Measurements from ENCODE around the gene WDR18.

The WDR18 gene

DNA sequence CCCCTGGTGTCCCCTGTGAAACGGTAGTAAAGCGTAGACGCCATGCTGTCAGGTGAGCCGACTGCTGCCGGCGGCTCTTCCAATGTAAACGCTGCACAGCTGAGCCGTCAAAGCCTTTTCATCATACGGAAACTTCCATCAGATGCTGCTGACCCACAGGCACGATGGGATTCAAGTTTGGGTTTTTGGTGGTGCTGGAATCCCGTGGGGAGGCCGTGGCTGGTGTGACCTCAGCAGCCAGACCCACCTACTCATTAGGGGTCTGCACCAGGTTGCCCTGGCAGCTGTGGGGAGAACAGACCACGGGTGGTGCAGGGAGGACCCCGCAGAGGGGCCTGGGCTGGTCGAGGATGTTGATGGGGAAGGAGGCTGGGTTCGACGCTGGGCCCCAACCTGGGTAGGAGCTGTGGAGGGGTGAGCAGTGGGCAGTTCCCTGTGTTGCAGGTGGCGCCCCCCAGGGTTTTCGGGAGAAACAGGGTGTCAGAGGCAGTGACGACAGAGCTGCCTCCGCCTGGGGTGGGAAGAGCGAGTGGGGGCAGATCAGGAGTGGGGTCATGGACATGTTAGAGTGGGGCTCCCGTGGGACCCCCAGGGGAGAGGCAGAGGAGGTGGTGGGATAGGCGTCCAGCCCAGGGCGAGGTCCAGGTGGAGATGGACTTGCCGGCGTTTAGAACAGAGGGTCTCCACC lies 22.7 kb downstream of the WDR18 start:
- DNase-seq (ENCODE audit: extremely low read depth in 1 of 2, low read depth in 1 of 2), result no peak

DNA sequence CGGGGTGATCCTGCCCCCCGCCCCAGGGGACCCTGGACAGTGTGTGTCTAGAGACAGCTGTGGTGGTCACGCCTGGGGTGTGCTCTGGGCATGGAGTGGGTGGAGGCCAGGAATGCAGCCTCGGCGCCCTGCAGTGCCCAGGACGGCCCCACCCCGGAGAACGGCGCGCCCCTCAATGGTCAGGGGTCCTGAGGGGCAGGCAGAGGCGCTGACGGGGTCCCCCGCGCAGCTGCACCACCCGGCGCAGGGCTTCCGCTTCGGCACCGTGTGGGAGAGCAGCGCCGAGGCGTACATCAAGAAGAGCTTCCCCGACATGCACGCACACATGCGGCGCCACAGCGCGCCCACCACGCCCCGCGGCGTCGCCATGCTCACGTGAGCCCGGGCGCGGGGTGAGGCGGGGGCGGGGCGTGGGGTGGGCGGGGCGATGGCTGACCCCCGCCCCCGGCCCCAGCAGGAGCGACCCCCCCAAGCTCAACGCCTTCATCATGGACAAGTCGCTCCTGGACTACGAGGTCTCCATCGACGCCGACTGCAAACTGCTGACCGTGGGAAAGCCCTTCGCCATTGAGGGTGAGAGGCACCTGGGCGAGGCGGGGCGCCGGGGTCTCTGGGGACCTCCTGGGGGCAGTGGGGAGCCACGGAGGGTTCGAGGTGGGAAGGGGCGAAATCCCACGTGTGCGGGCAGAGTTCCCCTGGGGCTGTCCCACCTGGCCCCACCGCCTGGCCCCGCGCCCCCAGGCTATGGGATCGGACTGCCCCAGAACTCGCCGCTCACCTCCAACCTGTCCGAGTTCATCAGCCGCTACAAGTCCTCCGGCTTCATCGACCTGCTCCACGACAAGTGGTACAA lies 23.5 kb downstream of the WDR18 start:
- no peak for DNase-seq (ENCODE audit: extremely low read depth in 1 of 2, low read depth in 1 of 2)

DNA sequence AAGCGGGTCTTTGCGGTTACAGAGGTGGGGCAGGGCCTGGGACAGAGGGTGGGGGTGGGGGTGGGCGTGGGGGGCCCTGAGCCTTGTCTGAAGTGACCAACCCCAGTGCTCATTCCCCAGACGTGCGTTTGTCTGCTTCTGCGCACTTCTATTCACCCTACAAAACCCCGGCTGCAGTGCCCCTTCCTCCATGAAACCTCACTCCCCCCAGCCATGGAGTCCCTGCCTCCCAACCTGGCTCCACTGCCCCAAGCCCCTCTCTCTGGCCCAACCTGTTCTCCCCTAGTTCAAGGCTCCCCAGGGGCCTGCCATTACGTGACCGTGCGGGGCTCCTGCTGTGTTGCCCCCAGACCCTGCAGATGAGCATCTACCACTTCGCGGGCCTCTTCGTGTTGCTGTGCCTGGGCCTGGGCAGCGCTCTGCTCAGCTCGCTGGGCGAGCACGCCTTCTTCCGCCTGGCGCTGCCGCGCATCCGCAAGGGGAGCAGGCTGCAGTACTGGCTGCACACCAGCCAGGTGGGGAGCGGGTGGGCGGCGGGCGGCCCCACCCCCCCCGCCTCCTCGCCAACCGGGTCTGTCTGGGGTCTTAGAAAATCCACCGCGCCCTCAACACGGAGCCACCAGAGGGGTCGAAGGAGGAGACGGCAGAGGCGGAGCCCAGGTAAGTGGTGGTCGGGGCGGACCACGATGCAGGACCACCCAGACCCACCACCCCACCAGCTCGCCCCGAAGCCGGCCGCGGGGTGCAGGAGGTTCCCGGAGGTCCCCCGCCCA lies 24.3 kb downstream of the WDR18 start:
- DNase-seq (ENCODE audit: extremely low read depth in 1 of 2, low read depth in 1 of 2), result no peak

DNA sequence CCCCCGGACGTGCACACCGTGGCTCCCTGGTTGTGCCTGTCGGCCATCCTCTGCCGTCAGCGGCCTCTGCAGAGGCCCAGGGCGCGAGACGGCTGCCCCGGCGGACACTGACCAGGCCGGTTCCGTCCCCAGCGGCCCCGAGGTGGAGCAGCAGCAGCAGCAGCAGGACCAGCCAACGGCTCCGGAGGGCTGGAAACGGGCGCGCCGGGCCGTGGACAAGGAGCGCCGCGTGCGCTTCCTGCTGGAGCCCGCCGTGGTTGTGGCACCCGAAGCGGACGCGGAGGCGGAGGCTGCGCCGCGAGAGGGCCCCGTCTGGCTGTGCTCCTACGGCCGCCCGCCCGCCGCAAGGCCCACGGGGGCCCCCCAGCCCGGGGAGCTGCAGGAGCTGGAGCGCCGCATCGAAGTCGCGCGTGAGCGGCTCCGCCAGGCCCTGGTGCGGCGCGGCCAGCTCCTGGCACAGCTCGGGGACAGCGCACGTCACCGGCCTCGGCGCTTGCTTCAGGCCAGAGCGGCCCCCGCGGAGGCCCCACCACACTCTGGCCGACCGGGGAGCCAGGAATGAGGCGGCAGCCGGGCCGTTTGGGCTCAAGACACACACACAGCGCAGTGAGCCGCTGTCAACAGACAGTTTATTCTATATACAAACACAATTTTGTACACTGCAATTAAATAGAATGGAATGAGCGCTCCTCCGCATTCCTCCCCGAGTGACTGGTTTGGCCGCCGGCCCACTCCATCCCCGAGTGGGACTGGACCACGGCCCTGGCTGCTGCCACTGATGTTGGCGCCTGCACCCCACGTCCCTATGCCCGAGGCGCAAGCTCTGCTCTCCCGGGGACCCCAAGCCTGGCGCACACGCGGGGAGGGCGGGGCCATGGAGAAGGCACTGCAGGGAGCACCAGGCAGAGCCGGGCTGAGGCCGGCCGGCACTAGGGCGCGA lies 25.2 kb downstream of the WDR18 start:
- no peak for DNase-seq (ENCODE audit: extremely low read depth in 1 of 2, low read depth in 1 of 2)

DNA sequence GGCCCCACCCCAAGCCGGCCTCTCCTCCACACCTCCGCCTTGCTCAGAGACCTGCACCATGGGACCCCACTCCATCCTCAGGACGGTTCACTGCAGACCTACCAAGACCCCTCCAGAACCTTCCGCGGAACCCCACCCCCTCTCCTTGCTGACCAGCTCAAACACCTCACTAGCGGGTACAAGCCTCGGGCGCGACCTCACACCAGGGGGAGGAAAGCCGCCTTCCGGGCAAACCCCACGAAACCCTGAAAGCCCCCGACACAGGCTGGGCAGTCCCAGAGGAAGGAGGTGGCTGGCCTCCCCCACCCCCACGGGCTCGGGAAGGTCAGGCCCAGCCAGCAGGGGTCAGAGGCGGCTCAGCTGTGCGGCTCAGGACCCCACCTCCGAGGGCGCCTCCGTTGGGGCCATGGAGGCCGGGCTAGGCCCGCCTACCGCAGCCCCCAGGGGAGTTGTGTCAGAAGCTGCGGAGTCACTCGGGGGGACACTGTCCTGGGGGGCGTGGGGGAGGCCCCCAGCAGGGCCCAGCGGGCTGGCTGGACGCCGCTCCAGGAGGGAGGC lies 25.9 kb downstream of the WDR18 start:
- no peak for DNase-seq (ENCODE audit: extremely low read depth in 1 of 2, low read depth in 1 of 2)

DNA sequence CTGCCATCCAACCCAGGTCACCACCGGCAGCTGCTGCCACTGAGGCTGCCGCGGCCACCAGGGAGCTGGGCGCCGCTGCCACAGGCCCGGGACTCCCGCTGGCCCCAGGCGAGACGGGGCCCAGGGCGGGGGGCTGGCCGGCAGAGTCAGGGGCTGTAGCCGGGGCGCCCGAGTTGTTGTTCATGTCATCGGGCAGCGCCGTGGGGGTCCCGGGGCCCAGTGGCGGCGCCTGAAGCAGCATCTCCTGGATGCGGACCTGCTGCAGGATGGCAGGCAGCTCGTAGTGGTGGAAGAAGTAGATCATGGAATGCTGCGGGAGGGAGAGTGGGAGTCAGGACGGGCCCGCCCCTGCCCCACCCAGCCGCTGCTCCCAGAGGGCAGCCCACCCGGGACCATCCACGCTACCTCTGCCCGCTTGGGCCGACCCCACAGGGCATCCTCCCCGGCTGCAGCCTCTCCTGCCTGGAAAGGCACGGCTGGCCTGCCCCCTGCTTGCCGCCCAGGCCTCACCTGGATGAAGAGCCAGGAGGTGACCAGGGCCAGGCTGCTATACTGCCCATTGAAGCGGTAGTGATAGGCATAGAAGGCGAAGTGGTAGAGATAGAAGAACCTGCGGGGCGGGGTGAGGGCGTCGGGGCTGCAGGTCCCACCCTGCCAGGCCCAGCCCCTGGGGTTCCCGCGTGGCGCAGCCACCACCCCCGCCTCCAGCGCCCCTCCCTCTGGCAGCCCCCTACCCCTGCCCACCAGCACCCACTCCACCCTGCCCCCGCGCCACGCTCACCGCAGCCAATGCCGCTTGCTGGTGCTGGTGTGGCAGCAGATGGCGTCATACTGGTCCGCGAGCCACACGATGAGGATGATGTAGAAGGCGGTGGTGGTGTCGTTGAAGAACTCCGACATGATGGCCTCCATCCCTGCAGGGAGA lies 26.7 kb downstream of the WDR18 start:
- no peak for DNase-seq (ENCODE audit: extremely low read depth in 1 of 2, low read depth in 1 of 2)

DNA sequence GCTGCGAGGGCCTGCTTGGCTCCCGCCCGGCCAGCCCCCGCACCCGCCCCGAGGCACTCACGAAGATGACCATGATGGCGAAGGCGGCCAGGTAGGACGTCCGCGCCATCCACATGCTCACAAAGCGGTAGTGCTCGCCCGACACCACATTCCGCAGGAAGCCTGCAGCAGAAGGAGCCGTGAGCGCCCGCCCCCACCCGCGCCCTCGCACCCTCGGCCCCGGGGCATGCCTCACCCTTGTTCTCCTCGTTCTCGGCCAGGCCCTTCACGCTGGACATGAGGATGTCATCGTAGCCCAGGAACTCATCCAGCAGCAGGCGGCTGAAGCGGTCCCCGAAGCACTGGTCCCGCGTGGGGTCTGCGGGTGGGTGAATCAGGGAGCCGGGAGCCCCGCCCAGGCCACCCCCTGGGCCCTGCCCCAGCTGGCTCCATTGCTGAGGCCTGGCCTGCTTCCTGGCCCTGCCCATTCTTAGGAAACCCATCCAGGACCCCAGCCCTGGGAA lies 27.7 kb downstream of the WDR18 start:
- no peak for DNase-seq (ENCODE audit: extremely low read depth in 1 of 2, low read depth in 1 of 2)

DNA sequence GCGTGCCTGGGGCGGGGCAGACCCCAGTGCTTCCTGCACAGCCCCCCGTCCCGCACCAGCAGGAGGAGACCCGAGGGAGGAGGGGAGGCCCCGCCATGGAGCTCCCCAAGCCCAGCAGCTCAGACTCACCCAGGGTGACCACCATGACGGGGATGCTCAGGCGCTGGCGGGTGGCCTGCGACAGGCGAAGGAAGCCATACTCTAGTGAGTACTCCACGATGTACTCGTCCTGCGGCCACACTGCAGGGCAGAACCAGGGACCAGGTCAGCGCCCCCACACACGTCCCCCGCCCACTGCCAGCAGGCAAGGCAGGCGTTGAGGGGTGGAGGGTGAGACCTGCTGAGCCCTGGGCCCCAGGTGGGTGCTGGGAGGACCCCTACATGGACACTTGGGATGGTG lies 28.2 kb downstream of the WDR18 start:
- no peak for DNase-seq (ENCODE audit: extremely low read depth in 1 of 2, low read depth in 1 of 2)

DNA sequence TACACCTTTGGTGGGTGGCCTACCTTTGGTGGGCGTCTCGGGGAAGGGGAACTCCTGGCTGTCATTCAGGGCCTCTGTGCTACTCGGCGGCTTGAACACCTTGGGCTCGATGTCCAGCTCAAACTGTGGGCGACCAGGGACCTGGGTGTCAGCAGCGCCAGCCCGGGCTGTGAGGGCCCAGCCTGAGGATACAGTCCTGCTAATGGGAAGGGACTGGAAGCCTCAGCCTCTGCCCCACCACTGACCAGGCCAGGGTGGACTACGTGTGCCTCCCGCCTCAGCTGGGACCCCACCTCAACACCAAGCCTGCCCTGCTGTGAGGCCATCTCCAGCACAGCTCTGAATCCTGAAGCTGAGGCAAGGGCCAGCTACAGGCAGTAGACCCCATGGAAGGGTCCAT lies 29.1 kb downstream of the WDR18 start:
- DNase-seq (ENCODE audit: extremely low read depth in 1 of 2, low read depth in 1 of 2), result no peak

DNA sequence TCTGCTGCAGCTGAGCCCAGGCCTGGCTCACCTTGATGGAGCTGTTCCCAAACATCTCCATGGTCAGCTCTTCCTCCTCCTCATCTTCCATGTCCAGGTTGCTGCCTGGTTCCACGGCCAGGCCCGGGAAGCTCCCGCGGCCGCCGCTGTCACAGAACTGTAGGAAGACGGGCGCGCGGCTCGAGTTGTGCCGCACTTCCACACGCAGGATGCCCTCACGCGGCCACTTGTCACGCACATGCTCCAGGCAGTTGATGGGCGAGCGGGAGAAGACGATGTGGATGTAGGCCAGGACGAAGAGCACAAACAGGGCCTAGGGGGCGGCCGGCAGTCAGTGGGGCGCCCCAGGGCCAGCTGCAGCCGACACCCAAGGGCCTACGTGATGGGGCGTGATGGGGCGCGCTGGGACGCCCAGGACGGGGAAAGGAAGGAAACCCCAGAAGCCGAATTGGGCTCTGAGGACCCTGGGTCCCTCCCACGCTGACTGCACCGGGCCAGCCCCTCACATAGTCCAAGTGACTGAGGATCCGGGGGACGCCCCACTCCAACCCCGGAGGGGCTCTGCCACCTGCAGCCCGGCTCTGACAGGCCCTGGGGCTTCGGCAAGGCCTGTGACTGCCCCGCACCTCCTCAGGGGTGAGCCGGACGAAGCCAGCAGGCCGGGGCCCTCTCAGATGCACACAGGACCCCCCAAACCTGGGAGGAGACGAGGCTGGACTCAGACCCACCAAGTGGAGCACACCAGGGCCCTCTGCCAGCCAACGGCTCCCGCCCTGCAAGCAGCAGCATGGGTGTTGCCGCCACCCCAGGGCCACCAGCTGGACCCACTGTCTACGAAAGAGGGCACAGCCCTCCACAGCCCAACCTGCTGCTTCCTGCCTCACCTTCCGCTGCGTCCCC lies 30.3 kb downstream of the WDR18 start:
- DNase-seq (ENCODE audit: extremely low read depth in 1 of 2, low read depth in 1 of 2), result no peak

DNA sequence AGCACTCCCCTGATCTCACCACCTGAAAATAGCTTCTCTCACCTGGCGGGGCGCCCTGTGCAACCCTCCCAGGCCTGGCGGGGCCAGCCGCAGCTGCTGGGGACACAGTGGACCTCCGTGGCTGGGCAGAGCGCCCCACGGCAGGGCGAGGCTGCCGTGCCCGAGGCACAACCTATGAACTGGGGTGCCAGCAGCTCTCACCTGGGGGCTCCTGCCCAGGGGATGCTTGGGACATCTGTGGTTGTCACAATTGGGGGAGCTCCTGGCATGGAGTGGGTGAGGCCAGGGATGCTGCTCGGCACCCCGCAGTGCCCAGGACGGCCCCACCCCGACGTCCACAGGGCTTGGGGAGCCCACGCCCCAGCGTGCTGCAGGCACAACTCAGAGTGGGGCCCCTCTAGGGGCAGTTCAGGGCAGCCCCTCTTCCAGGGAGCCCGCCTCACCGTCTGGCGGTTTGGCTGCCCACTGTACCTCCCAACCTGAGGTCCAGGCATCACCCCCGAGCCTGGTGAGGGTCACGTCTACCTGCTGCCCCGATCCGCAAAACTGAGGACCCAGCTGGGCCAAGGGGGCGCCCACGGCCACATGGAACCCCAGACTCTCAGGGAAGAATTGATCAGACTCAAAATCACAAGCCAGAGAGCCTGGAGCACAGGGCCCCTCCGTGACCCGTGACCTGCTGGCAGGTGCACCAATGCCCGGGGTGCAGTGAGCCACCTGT lies 31.1 kb downstream of the WDR18 start:
- DNase-seq (ENCODE audit: extremely low read depth in 1 of 2, low read depth in 1 of 2), result no peak

DNA sequence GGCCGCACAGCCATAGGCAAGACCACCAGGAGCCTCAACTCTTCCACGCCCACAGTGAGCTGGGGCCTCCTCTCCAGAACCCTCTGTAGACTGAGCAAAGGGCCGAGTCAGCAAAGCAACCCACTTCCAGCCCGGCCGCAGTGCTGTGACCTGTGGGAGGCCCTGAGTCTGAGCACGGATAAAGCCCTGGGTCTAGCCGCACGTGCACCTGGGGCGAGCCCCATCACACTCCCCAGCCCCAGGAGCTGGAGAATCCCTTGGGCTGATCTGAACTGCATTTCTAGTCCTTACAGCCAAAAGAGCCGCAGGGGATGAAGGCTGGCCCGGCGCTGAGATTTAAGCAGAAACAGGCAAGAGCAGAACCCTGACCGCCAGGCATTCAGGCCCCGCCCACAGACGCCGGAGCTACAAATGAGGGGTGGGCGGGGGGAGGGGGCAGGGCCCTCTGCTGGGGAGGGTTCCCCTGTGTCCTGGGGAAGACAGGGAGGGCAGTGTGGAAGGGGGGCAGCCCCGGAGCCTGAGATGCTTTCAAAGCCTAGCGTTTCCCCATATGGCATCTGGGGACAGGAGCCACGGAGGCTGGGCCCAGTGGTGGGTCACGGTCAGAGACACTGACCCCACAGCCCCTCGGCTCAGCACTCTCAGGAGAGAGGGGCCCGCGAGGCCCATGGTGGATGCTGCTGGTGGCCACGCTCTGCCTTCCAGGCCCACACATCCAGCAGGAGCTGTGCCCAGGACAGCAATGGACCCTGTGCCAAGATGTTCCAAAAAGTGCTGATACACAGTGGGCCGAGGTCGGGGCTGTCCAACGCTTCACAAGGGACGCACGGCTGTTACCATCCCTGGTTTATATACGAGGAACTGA lies 31.9 kb downstream of the WDR18 start:
- no peak for DNase-seq (ENCODE audit: extremely low read depth in 1 of 2, low read depth in 1 of 2)

DNA sequence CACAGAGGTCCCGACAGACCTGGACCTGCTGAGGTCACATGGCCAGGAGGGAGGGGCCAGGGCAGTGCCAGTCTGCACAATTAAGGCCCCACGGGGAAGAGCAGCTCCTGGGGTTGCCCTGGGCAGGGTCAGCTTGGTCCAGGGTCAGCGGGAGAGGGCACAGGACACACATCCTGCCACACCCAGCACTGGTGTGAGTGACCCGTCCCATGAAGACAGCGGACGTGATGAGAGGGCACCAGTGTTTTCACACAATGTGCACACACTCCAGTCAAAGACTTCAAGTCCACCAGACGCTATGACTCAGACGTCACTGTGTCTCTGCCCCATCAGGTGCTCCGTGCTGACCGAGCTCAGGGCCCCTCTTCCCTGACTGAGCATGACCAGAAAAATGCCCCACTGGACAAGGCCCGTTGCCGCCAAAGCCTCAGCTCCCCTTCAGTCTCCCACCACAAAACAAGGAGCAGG lies 32.5 kb downstream of the WDR18 start:
- DNase-seq (ENCODE audit: extremely low read depth in 1 of 2, low read depth in 1 of 2), result no peak

DNA sequence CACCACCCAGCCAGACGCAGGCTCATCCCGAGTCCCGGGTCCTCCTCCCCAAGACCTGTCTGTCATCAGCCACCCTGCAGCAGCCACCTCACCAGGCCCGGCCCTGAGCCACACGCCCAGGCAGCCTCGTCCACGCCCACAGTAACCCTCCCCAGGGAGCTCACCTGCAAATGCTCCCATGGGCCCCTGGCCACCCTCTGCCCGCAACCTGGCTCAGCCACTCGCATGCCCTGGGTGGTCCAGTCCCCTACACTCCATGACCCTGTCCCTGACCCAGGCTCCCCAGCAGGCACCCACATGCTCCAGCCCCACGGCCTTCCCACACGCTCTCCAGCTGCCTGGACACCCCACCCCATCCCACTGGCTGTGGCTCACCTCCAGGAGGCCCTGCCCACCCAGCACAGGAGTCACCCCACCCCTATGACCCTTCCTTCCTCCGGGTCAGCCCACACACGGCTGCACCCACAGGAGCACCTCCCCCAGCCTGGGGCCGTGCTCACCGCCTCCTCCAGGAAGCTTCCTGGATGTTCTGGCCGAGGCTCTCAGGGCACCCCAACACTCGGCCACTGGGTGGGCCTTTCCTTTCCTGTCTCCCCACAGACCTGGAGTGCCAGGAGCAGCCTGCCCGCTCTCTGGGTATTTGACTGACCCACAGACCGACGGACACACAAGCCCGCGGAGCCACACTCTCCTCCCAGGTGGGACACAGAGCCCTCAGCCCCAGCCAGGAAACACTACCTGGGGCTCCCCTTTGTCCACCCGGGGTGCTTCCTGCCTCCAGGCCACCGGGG lies 33.2 kb downstream of the WDR18 start:
- DNase-seq (ENCODE audit: extremely low read depth in 1 of 2, low read depth in 1 of 2), result no peak

DNA sequence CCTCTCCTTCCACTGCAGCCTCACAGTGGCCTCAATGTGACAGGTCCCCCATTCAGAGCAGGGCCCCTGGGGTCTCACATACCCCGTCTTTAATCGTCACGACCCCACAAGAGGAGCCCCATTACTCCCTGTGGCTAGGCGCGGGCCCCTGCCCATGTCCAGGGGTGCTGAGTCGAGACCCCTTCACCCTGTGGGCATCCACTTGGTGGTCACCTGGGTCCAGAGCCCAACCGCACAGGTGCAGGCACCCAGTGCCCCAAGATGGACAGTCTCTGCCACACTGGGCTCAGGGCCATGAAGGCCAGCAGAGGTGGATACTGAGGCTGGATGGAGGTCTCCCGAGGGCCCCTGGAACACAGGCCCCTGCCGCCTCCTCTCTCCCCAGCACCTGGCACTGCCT lies 33.8 kb downstream of the WDR18 start:
- DNase-seq (ENCODE audit: extremely low read depth in 1 of 2, low read depth in 1 of 2), result no peak

DNA sequence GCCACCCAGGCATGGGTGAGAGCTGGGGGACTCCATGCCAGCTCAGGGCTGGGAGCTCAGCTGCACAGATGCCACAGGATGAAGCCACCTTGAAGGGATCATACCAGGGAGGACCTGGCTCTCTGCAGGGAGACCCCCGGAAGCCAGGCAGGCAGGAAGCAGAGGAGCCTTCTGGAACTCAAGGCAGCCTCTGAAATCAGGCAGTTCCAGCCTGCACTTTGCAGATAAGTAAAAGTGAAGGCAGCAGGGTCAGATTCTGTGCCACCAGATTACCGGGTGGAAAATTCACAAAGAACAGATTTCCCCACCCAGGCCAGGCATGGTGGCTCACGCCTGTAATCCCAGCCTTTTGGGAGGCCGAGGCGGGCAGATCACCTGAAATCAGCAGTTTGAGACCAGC lies 34.2 kb downstream of the WDR18 start:
- DNase-seq (ENCODE audit: extremely low read depth in 1 of 2, low read depth in 1 of 2), result no peak

Measured in stimulated activated CD8-positive, alpha-beta memory T cell treated with anti-CD3 and anti-CD28 coated beads, Interleukin-7, amount 100 ng/mL, for 48 hours (primary cell).